Ascending aorta (tissue), 2 donors: ENCODE results near the gene CNDP2. TPM values are rescaled to one million over a fixed set of nuclear protein-coding genes. Genes with fewer than 3 reads are reported as not detected.

Source experiments
- DNase-seq, 2 donors: peaks; one replicate each; pipeline ENCODE4 v3.0.0-alpha.2; 2019; ENCODE audit warnings: low spot score in 2 of 2
- H3K27ac ChIP-seq, 2 donors: fragments of 200-600 bp; sonication (generic); one replicate each; pipeline ENCODE4 v1.5.1; 2016 to 2017; ENCODE audit warnings: mild to moderate bottlenecking in 1 of 2
- H3K27me3 ChIP-seq: fragments of 200-600 bp; sonication (generic); one replicate; pipeline ENCODE4 v1.5.1; 2017
- H3K36me3 ChIP-seq, 2 donors: fragments of 200-600 bp; sonication (generic); one replicate each; pipeline ENCODE4 v1.5.1; 2016
- H3K4me1 ChIP-seq, 2 donors: fragments of 200-600 bp; sonication (generic); one replicate each; pipeline ENCODE4 v1.5.1; 2016 to 2017; ENCODE audit warnings: mild to moderate bottlenecking in 1 of 2
- H3K4me3 ChIP-seq, 2 donors: fragments of 200-600 bp; sonication (generic); one replicate each; pipeline ENCODE4 v1.5.1; 2016 to 2017; ENCODE audit warnings: mild to moderate bottlenecking in 1 of 2
- H3K9me3 ChIP-seq, 2 donors: fragments of 200-600 bp; sonication (generic); one replicate each; pipeline ENCODE4 v1.5.1; 2016
- CTCF ChIP-seq, 3 experiments: fragments of 200-600 bp in 2 of 3; fragments of 450-650 bp in 1 of 3; sonication (generic) in 2 of 3; IDR thresholded peaks; one replicate each; pipeline ENCODE4 v1.5.1; 2016 to 2019; ENCODE audit warnings: antibody characterized with exemption in 3 of 3, mild to moderate bottlenecking in 1 of 3, moderate library complexity in 1 of 3
- intact Hi-C: fragments of 100-400 bp; cut with DNase I; formaldehyde crosslinking; loops from one replicate; pipeline ENCODE4 v1.15.1; 2023
- total RNA-seq: library from RNA; depleted of rRNA; stranded (reverse); fragments of >200 nt; gene quantifications from one replicate; pipeline ENCODE4 v1.1.0, GENCODE V29; 2016

The CNDP2 gene
- total RNA-seq, 1 donor from 2014 or later, result 33.5 TPM

- H3K36me3 ChIP-seq, result no peaks in the 10 kb centered on the region
- H3K9me3 ChIP-seq, result no peaks in the 10 kb centered on the region
- DNase-seq, result no peak
- no peaks in the 10 kb centered on the region for H3K4me1 ChIP-seq
- H3K27ac ChIP-seq, result no peak overlapping the region
- no peaks in the 10 kb centered on the region for H3K27me3 ChIP-seq
- no peak for TF ChIP-seq CTCF (IDR thresholded peaks at IDR 0.05)
- no peak overlapping the region for H3K4me3 ChIP-seq
- intact Hi-C loops, result no loop called here
Observed at GRCh38 chr18:74541703-74542555, 45.8 kb downstream of the CNDP2 start.

- Histone ChIP-seq H3K27ac (no peak overlapping the region), H3K27me3 (no peaks in the 10 kb centered on the region), H3K4me3 (no peak overlapping the region), H3K36me3 (no peaks in the 10 kb centered on the region), H3K4me1 (no peaks in the 10 kb centered on the region), H3K9me3 (peaks cover 4 to 13% of the 10 kb centered on the region in 2 donors)
- intact Hi-C loops, result no loop called here
- no peak for DNase-seq
- TF ChIP-seq CTCF (IDR thresholded peaks at IDR 0.05), result no peak
Observed at GRCh38 chr18:74544898-74545297, 48.7 kb downstream of the CNDP2 start.

GRCh38 chr18:74546007-74546406 lies 49.8 kb downstream of the CNDP2 start:
- intact Hi-C loops, result no loop called here
- DNase-seq, result no peak
- Histone ChIP-seq H3K27ac (peak overlapping the region; percentile 52 to 67), H3K4me3 (no peak overlapping the region), H3K27me3 (no peaks in the 10 kb centered on the region), H3K36me3 (no peaks in the 10 kb centered on the region), H3K9me3 (peaks cover 4 to 13% of the 10 kb centered on the region in 2 donors), H3K4me1 (no peaks in the 10 kb centered on the region)
- TF ChIP-seq CTCF (IDR thresholded peaks at IDR 0.05), result no peak

- Histone ChIP-seq H3K27ac (peak overlapping the region; percentile 52 to 67), H3K4me1 (no peaks in the 10 kb centered on the region), H3K27me3 (no peaks in the 10 kb centered on the region), H3K36me3 (no peaks in the 10 kb centered on the region), H3K4me3 (peak overlapping the region in 1 of 2 donors; percentile 23), H3K9me3 (peaks cover 4 to 13% of the 10 kb centered on the region in 2 donors)
- DNase-seq, result no peak
- TF ChIP-seq CTCF (IDR thresholded peaks at IDR 0.05), result no peak
- intact Hi-C loops, result no loop called here
Observed at GRCh38 chr18:74546751-74547530, 50.8 kb downstream of the CNDP2 start.

- H3K36me3 ChIP-seq, result no peaks in the 10 kb centered on the region
- no peaks in the 10 kb centered on the region for H3K27me3 ChIP-seq
- TF ChIP-seq CTCF (IDR thresholded peaks at IDR 0.05), result no peak
- peaks cover 4 to 13% of the 10 kb centered on the region in 2 donors for H3K9me3 ChIP-seq
- H3K27ac ChIP-seq, result peak overlapping the region in 1 of 2 donors; percentile 67
- no peak overlapping the region for H3K4me3 ChIP-seq
- intact Hi-C loops, result no loop called here
- no peak for DNase-seq
- no peaks in the 10 kb centered on the region for H3K4me1 ChIP-seq
Observed at GRCh38 chr18:74547860-74548259, 51.7 kb downstream of the CNDP2 start.
